Stimulated activated CD4-positive, alpha-beta T cell treated with anti-CD3 and anti-CD28 coated beads, Interleukin-1b, Interleukin-23, amount 100 ng/mL, for 48 hours (primary cell): ENCODE results near the gene PRPS1L1.

Source experiments
- DNase-seq: peaks from one replicate; pipeline ENCODE4 v3.0.0-alpha.2; 2020

The PRPS1L1 gene

GRCh38 chr7:18027628-18028027 is at the start of gene PRPS1L1:
Gene PRPS1L1, minus strand, starts transcription at chr7:18027846.
- no peak for DNase-seq

DNA sequence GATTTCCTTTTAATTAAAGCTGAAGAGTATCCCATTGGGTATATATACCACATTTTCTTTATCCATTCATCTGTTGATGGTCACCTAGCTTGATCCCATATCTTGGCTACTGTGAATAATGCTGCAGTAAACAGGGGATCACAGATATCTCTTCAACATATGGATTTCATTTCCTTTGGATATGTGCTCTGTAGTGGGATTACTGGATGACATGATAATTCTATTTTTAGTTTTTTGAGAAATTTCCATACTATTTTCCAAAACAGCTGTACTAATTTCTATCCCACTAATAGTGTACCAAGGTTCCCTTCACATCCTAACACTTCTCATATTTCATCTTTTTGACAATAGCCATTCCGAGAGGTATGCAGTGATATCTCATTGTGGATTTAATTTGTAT is 48.8 kb upstream of the PRPS1L1 start:
- no peak for DNase-seq

DNA sequence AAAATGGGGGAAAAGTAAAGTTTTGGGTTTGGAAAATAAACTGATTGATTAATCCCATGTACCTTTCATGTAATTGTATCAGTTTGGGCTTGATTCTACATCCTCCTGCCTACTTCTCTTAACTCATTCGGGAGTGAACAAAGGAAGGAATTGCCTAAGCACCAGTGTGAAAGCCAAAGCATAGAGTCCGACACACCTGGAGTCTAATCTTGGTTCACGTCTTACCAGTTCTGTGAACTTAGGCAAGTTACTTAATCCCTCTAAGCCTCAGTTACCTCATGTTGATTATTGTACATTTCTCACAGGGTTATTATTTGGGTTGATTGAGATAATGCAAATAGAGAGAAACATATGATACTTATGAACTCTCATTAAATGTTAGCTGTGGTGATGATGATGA is 41.1 kb upstream of the PRPS1L1 start:
- DNase-seq, result no peak

DNA sequence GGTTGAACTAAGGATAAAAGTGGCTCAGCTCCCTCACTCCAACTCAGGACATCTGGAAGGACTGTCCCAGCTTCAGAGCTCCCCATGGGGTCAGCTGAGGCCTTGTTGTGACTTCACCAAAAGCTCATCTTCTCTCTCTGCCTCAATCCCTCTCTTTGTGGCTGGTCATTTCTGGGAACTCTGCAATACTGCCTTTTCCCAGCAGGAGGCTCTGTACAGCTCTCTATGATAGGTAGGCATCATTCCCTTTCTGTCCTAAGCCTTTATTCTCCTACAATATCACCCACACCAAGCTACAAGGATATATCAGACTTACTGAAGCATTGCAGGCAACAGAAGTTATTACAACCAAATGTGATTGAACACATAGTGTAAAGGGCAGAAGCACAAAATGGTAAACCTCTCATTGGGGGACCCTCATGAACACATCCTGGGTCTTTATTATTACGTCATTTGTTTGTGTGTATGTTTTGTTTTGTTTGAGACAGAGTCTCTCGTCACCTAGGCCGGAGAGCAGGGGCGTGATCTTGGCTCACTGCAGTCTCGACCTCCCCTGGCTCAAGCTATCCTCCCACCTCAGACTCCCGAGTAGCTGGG is 36.7 kb upstream of the PRPS1L1 start:
- DNase-seq, result no peak

DNA sequence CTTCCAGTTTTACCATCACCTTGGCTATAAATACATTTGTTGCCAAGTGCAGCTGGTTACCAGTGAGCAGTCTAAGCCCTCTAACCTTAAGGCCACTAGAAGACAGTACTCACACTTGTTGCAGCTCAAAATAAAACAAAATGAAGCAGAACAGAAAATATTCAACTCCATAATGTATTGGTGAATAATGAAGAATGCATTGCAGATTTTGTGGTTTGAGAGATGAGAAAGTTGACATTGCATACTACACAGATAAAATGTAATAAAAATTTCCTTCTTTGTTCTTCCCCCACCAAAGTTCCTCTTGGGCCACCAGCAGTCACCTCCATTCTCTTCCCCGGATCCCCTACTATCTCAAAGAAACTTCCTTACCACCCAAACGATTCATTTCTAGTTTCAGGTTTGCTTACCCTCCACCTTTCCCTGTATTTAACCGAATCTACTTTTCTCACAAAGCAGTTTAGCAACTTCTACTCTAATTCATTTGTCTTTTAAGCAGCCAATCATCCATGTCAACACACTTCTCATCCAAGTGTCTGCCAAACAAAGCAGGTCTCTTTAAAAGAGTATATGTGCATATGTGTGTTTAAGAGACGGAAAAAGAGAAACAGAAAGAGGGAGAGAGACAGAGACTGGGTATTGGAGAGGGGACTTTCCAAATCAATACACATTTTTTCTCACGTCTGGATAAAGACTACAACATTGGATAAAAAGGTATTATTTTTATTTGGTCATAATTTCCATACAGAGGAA is 35.7 kb upstream of the PRPS1L1 start:
- no peak for DNase-seq

GRCh38 chr7:18059171-18059570 is 31.5 kb upstream of the PRPS1L1 start:
- DNase-seq, result no peak

DNA sequence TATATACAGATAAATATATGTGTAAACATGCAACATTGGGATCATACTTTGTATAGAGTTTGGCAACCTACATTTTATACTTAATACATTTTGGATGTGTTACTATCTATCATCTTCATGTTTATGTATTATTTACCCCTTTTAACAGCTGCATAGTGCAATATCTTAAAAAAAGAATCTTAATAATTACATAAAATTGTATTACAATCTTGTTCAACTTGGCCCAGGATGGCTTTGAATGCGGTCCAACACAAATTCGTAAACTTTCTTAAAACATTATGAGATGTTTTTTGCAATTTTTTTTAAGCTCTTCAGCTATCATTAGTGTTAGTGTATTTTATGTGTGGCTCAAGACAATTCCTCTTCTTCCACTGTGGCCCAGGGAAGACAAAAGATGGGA is 26.3 kb upstream of the PRPS1L1 start:
- no peak for DNase-seq

DNA sequence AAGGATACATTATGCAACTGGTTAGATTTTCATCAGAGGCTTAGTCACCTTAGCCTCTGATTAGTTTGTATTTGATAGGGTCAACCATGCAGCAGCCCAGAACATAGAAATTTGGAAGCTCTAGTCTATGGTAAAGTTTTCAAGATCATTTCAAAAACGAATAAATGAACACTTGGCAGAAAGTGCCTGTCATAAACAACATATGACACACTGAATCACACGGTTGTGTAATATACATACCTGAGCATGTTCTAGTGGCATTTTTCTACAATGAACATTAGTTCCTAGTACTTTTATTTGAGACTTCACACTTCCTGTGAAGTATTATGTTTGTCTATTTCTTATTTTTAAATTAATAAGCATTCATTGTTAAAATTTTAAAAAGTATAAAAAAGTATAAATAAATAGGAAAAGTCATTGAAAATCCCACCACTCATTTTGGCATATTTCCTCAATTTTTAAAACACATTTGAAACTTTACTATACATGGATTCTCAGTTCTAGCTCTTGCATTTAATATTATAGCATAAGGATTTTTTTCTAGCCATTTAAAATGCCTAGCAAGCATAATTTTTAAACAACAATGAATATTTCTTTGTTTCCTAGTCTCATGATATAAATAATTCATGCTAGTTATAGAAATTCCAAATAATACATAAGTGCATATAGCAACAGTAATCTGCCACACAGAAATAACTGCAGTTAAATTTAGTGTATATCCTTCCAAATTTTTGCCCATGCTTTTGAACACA is 25.7 kb upstream of the PRPS1L1 start:
- DNase-seq, result no peak

DNA sequence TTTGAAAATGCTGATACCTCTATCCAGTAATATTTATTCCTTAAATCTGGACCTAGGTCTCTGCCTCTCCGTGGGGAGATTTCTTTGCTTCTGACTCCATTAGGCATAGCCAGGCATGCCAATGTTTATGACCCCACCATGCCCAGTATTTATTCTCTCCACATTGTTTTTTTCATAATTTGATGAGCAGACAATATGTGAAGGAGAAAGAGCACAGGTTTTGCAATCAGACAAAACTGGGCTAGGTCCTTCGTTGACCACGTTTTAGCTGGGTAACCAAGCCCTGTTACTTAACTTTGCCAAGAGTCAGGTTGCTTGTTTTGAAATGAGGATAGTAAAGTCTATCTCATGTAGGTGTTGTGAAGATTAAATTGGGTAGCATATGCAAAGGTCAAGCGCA is 21.6 kb upstream of the PRPS1L1 start:
- DNase-seq, result no peak

- no peak for DNase-seq
Measured at GRCh38 chr7:18046601-18047000, 19.0 kb upstream of the PRPS1L1 start.

DNA sequence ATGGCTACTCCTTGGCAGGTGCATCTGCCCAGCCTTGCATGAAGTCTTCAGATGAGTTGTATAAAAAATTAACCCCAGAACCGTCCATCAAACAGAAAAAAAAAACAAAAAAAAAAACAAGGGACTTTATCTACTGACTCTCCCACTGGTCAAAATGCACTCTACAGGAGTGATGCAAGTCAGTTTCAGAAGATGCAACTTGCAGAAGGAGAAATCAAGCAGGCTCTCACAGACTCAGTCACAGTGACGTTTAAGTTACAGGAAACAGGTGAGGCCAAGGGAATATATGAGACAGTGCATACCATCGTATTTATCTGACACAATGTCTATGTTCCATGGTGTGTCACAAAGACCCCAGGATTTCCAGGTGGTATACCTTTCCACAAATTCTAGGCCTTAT is 17.5 kb upstream of the PRPS1L1 start:
- no peak for DNase-seq

DNA sequence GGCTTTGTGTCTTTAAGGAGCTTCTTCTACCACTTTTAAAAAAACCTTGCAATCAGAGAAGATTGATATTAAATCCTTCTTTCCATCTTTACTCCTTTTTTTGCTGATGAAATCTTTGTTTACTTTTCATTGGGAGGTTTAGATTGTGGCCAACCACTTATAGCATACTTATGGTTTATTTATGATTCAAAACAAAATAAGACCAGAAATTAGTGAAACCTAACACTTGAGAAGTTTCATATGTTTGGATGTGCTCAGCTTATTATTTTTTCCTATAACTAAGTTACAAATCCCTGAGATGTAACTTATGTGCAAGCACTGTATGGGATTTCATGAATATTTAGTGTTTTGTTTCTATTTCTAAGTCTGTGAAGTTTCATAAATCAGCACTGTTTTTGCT is 13.5 kb upstream of the PRPS1L1 start:
- no peak for DNase-seq

DNA sequence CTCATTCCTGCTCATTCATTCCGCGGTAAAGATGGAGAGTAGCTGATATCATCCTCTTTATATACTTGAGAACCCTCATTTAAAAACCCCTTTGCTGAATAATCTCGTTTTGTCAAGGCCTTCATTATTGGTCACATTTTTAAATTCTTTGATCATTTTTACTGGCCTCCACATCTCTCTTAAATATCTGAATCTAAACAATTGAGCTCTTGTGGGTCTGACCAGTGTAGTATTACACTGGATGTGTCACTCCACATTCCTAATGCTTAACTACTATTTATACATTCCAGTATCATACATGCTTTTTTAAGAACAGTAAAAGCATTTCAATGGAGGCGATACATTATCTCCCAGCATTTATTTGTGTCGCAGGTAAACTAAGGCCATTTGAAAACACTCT is 12.6 kb upstream of the PRPS1L1 start:
- DNase-seq, result no peak

- DNase-seq, result no peak
Measured at GRCh38 chr7:18038382-18038781, 10.7 kb upstream of the PRPS1L1 start.

- no peak for DNase-seq
Measured at GRCh38 chr7:18037609-18038008, 10.0 kb upstream of the PRPS1L1 start.

DNA sequence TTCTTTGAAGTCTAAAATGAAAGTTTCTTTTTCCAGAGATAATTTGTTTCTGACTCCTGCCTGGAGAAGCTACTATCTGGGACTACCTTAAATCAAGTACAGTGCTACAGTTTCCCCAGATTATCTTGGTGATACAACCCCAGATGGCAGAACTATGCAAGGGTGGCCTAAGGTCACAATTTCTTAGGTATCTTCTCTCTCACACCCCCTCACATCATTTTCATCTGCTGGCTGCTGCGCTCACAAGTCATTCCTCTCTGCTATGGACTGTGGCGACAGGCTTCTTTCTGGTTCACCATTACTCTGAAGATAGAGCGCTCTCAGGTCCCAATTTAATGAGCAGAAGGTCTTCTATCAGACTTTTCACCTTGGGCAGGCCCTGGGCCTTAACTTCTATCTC is 9.1 kb upstream of the PRPS1L1 start:
- DNase-seq, result no peak

GRCh38 chr7:18030758-18031157 is 3.1 kb upstream of the PRPS1L1 start:
- DNase-seq, result no peak

DNA sequence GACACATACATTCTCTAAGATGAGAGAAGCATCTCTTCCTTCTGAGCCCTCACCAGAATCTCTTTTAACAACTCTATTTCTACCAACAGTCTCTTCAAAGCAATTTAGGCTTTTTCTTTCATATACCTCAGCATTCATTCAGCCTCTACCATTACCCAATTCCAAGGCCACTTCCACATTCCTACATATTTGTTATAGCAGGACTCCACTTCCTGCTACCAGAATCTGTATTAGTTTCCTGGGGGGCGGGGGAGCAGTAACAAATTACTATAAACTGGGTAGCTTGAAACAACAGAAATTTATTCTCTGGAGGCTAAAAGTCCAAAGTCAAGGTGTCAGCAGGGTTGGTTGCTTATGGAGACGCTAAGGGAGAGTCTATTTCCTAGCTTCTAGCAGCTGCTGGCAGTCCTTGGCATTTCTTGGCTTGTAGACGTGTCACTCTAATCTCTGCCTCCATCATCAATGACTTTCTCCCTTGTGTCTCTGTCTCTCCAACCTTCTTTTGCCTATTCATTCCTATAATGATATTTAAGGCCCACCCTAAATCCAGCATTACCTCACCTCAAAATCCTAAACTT is 7.4 kb downstream of the PRPS1L1 start:
- no peak for DNase-seq

GRCh38 chr7:18019555-18019954 is 8.1 kb downstream of the PRPS1L1 start:
- no peak for DNase-seq

GRCh38 chr7:18018296-18019215 is 9.1 kb downstream of the PRPS1L1 start:
- no peak for DNase-seq

DNA sequence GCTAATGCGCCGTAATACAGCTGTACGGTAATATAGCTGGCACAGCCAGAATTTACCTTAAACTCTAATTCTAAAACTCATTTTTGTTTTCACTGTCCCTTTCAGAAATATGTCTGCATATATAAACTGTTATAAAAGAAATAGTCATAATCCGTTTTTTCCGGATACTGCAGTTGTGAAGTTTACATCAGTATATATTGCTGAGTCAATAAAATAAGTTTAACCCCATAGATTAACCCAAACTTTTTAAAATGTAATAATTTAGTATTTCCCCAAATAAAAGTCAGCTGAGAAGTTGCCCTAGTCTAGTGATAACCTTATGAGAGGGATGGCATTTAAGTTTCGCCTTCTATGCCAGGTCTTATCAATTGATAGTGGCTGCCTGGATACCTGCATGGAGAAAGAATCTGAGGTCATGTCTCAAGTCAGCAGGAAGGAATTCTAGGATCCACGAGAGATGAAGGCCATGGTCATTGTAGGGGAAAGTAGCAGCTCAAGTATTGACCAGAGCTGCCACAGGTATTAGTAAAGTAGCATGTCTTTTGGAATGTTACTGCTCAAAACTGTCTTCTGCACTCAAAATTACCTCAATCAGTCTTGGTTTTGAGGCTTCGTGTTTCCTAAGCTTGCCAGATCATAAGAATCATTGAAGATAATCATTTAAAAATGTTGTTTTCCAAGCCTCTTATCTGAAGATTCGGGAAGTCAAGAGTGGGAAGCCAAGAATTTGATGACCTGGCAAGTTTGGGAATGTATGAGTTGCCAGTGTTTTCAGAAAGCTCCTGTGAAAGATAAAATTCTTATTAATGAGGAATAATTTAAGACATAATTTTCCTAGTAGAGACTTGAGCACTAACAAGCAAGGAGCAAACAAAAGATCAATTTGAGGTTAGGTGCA is 10.8 kb downstream of the PRPS1L1 start:
- DNase-seq, result no peak

- no peak for DNase-seq
Measured at GRCh38 chr7:18013936-18014335, 13.7 kb downstream of the PRPS1L1 start.
